Forelimb muscle (tissue), 1 donor: ENCODE results near the gene AGAP4. TPM values are rescaled to one million over a fixed set of nuclear protein-coding genes. Genes with fewer than 3 reads are reported as not detected.
"Not testable (repeated sequence)": the region's sequence is repeated elsewhere in the genome, so short reads cannot be mapped to it uniquely, and the experiment has no call there.

Experiments used
- DNase-seq: peaks from one replicate; pipeline ENCODE4 v3.0.0-alpha.2; 2013; ENCODE audit warnings: low read depth
- polyA plus RNA-seq: library from polyadenylated mRNA; unstranded; fragments of 120-200 nt; gene quantifications from one replicate; pipeline ENCODE4 v1.2.1, GENCODE V29; 2013; ENCODE audit not compliant: insufficient read length

AGAP4 gene
- polyA plus RNA-seq: 18.1 TPM

GRCh38 chr10:45847400-45847799 is at the start of gene AGAP4:
Gene AGAP4, minus strand, starts transcription at chr10:45847500. Its CDS starts 153 bp downstream, at chr10:45847347.
- not testable (repeated sequence) for DNase-seq

GRCh38 chr10:45890721-45891120 is 43.4 kb upstream of the AGAP4 start:
- DNase-seq: not testable (repeated sequence)

- DNase-seq: not testable (repeated sequence)
Observed at GRCh38 chr10:45889539-45890230, 42.4 kb upstream of the AGAP4 start.

- DNase-seq: not testable (repeated sequence)
Observed at GRCh38 chr10:45882880-45883279, 35.6 kb upstream of the AGAP4 start.

- DNase-seq: not testable (repeated sequence)
Observed at GRCh38 chr10:45865404-45865803, 18.1 kb upstream of the AGAP4 start.

GRCh38 chr10:45864264-45864663 is 17.0 kb upstream of the AGAP4 start:
- DNase-seq: not testable (repeated sequence)

GRCh38 chr10:45863632-45864031 is 16.3 kb upstream of the AGAP4 start:
- not testable (repeated sequence) for DNase-seq

- DNase-seq: not testable (repeated sequence)
Observed at GRCh38 chr10:45857931-45858330, 10.6 kb upstream of the AGAP4 start.

- not testable (repeated sequence) for DNase-seq
Observed at GRCh38 chr10:45848467-45848866, 1.2 kb upstream of the AGAP4 start.

- not testable (repeated sequence) for DNase-seq
Observed at GRCh38 chr10:45822918-45823317, 24.4 kb downstream of the AGAP4 start.

GRCh38 chr10:45820107-45820830 is 27.0 kb downstream of the AGAP4 start:
- not testable (repeated sequence) for DNase-seq

GRCh38 chr10:45819552-45819951 is 27.7 kb downstream of the AGAP4 start:
- no peak for DNase-seq

- DNase-seq: no peak
Observed at GRCh38 chr10:45817912-45818311, 29.4 kb downstream of the AGAP4 start.

GRCh38 chr10:45817130-45817859 is 30.0 kb downstream of the AGAP4 start:
- DNase-seq: no peak

- not testable (repeated sequence) for DNase-seq
Observed at GRCh38 chr10:45814146-45814545, 33.2 kb downstream of the AGAP4 start.

GRCh38 chr10:45812959-45813358 is 34.3 kb downstream of the AGAP4 start:
- DNase-seq: not testable (repeated sequence)

GRCh38 chr10:45811075-45811474 is 36.2 kb downstream of the AGAP4 start:
- DNase-seq: no peak

- no peak for DNase-seq
Observed at GRCh38 chr10:45809837-45810236, 37.5 kb downstream of the AGAP4 start.

- DNase-seq: not testable (repeated sequence)
Observed at GRCh38 chr10:45804996-45805395, 42.3 kb downstream of the AGAP4 start.

GRCh38 chr10:45803060-45804010 is 44.0 kb downstream of the AGAP4 start:
- DNase-seq: not testable (repeated sequence)

- not testable (repeated sequence) for DNase-seq
Observed at GRCh38 chr10:45794761-45795160, 52.5 kb downstream of the AGAP4 start.
